IMR-90 (cell line): ENCODE measurements around the gene LTN1. TPM values are rescaled to one million over a fixed set of nuclear protein-coding genes. Genes with fewer than 3 reads are reported as not detected.
A peak's percentile ranks its signal among the peaks of the same experiment; 100 is the strongest.

ENCODE experiments used
- ATAC-seq: fragments of 200-7000 bp; cut with Tn5 transposase; 2 replicates; pipeline ENCODE4 v1.9.1; 2020; ENCODE audit warnings: low read depth, mild to moderate bottlenecking, moderate library complexity
- BruUV-seq: library from RNA; stranded (reverse); fragments of 400-500 nt; replicated peaks from 2 replicates; lab custom pipeline; 2021; lab: Mats Ljungman, UMichigan
- CTCF ChIA-PET: fragments of 300-600 bp; formaldehyde crosslinking; extraction: SDS; loops from one replicate; lab custom pipeline; 2021; ENCODE audit warnings: antibody characterized with exemption; lab: Yijun Ruan, JAX
- POLR2A ChIA-PET: fragments of 300-600 bp; sonication (Branson Sonifier 250); formaldehyde crosslinking; loops from one replicate; lab custom pipeline; 2022; ENCODE audit warnings: antibody characterized with exemption; ENCODE audit not compliant: unreplicated experiment; lab: Charles Lee
- DNase-seq: peaks from one replicate; pipeline ENCODE4 v3.0.0; 2013
- H2AFZ ChIP-seq: replicated peaks from 2 replicates; pipeline ENCODE3; 2013; ENCODE audit warnings: low read length, mild to moderate bottlenecking; ENCODE audit not compliant: poor library complexity
- H2AK5ac ChIP-seq: 2 replicates; pipeline ENCODE4 v1.6.1; 2013; ENCODE audit warnings: low read depth, low read length, inconsistent platforms
- H2AK9ac ChIP-seq: replicated peaks from 2 replicates; pipeline ENCODE3; 2013; ENCODE audit warnings: mild to moderate bottlenecking, low read depth, low read length, moderate library complexity; ENCODE audit not compliant: poor library complexity
- H2BK120ac ChIP-seq: 2 replicates; pipeline ENCODE4 v1.6.1; 2013; ENCODE audit warnings: low read depth, low read length, inconsistent platforms
- H2BK15ac ChIP-seq: 3 replicates; pipeline ENCODE4 v1.6.1; 2013; ENCODE audit warnings: low read depth, low read length, inconsistent platforms
- H2BK20ac ChIP-seq: 2 replicates; pipeline ENCODE4 v1.6.1; 2013; ENCODE audit warnings: low read depth, mild to moderate bottlenecking, inconsistent platforms, low read length, moderate library complexity
- H2BK5ac ChIP-seq: 2 replicates; pipeline ENCODE4 v1.6.1; 2013; ENCODE audit warnings: mild to moderate bottlenecking, low read depth, low read length, inconsistent platforms; ENCODE audit not compliant: poor library complexity, severe bottlenecking
- H3K14ac ChIP-seq: replicated peaks from 2 replicates; pipeline ENCODE4 v1.6.1; 2013; ENCODE audit warnings: low read depth, low read length, inconsistent platforms
- H3K18ac ChIP-seq: 2 replicates; pipeline ENCODE4 v1.6.1; 2013; ENCODE audit warnings: low read depth, low read length, control low read depth
- H3K23ac ChIP-seq: 2 replicates; pipeline ENCODE4 v1.6.1; 2013; ENCODE audit warnings: low read depth, low read length, inconsistent platforms
- H3K27ac ChIP-seq: 2 replicates; pipeline ENCODE4 v1.5.1; 2013; ENCODE audit warnings: mild to moderate bottlenecking, control low read depth, low read length; ENCODE audit not compliant: insufficient read depth
- H3K27me3 ChIP-seq: 2 replicates; pipeline ENCODE4 v1.6.1; 2013; ENCODE audit warnings: low read length; ENCODE audit not compliant: control insufficient read depth, insufficient read depth
- H3K36me3 ChIP-seq: 2 replicates; pipeline ENCODE4 v1.6.1; 2013; ENCODE audit warnings: low read length, mixed read lengths; ENCODE audit not compliant: control insufficient read depth, insufficient read depth
- H3K4ac ChIP-seq: 2 replicates; pipeline ENCODE4 v1.6.1; 2013; ENCODE audit warnings: low read depth, low read length, inconsistent platforms
- H3K4me1 ChIP-seq: 2 replicates; pipeline ENCODE4 v1.6.1; 2013; ENCODE audit warnings: low read length, mixed read lengths; ENCODE audit not compliant: control insufficient read depth, insufficient read depth
- H3K4me2 ChIP-seq: 2 replicates; pipeline ENCODE4 v1.6.1; 2013; ENCODE audit warnings: low read depth, mild to moderate bottlenecking, control low read depth, low read length, moderate library complexity
- H3K4me3 ChIP-seq: 2 replicates; pipeline ENCODE4 v1.5.1; 2013; ENCODE audit warnings: low read depth, mild to moderate bottlenecking, control low read depth, low read length, moderate library complexity; ENCODE audit not compliant: insufficient read depth
- H3K56ac ChIP-seq: 2 replicates; pipeline ENCODE4 v1.6.1; 2013; ENCODE audit warnings: low read length, inconsistent platforms; ENCODE audit not compliant: insufficient read depth; ENCODE audit errors: extremely low read depth
- H3K79me1 ChIP-seq, 2 experiments: 2 replicates each; pipeline ENCODE4 v1.6.1; 2013; ENCODE audit warnings: low read length in 2 of 2, inconsistent platforms in 1 of 2, low read depth in 1 of 2
- H3K9ac ChIP-seq: 2 replicates; pipeline ENCODE4 v1.6.1; 2013; ENCODE audit warnings: low read depth, low read length, control low read depth
- H3K9me1 ChIP-seq: 2 replicates; pipeline ENCODE4 v1.6.1; 2013; ENCODE audit warnings: low read length, inconsistent platforms; ENCODE audit not compliant: insufficient read depth
- H3K9me3 ChIP-seq: 2 replicates; pipeline ENCODE4 v1.6.1; 2013; ENCODE audit warnings: low read length; ENCODE audit not compliant: control insufficient read depth, insufficient read depth
- H4K20me1 ChIP-seq: 2 replicates; pipeline ENCODE4 v1.6.1; 2013; ENCODE audit warnings: low read length, inconsistent platforms; ENCODE audit not compliant: insufficient read depth
- H4K5ac ChIP-seq: 2 replicates; pipeline ENCODE4 v1.6.1; 2013; ENCODE audit warnings: mild to moderate bottlenecking, low read depth, low read length, control low read depth
- H4K8ac ChIP-seq, 2 experiments: 2 replicates each; pipeline ENCODE4 v1.6.1; 2013; ENCODE audit warnings: low read depth in 2 of 2, low read length in 2 of 2, control low read depth in 1 of 2, inconsistent platforms in 1 of 2
- H4K91ac ChIP-seq: 2 replicates; pipeline ENCODE4 v1.6.1; 2013; ENCODE audit warnings: low read depth, low read length, inconsistent platforms; ENCODE audit not compliant: insufficient read depth
- CHD1 ChIP-seq: IDR thresholded peaks from 2 replicates; pipeline ENCODE4 v1.6.1; 2012; ENCODE audit warnings: low read depth, low read length, improper control_type of control experiment
- RCOR1 ChIP-seq: IDR thresholded peaks from 2 replicates; pipeline ENCODE4 v1.6.1; 2012; ENCODE audit warnings: mild to moderate bottlenecking, low read length, improper control_type of control experiment; ENCODE audit not compliant: insufficient replicate concordance
- WGBS, 2 experiments: methylation state at CpG; one replicate each; pipeline versions ENCODE4 v1.1.5 to v1.1.7; 2013; ENCODE audit warnings: missing lambda C conversion rate in 2 of 2; ENCODE audit not compliant: insufficient read length in 1 of 2; ENCODE audit errors: extremely low coverage in 2 of 2; 5-methylcytosine and 5-hydroxymethylcytosine counted together
- dilution Hi-C: fragments of 300-500 bp; cut with HindIII; formaldehyde crosslinking; loops from one replicate; pipeline ENCODE4 v1.14.3; 2018; ENCODE audit warnings: low sequenced_read_pairs; ENCODE audit not compliant: unreplicated experiment
- in situ Hi-C: fragments of 300-500 bp; cut with MboI; formaldehyde crosslinking; loops from 3 replicates; pipeline ENCODE4 v1.14.3; 2019; ENCODE audit warnings: low sequenced_read_pairs, inconsistent platforms, mixed read lengths
- intact Hi-C: fragments of 100-400 bp; cut with micrococcal nuclease; formaldehyde crosslinking; loops from 2 replicates; pipeline ENCODE4 v1.10.0; 2022
- polyA plus RNA-seq, 3 experiments: library from polyadenylated mRNA; depleted of rRNA; stranded (reverse); fragments of >200 nt; gene quantifications; 2 replicates each; pipeline ENCODE4 v1.2.3, GENCODE V29; 2012; ENCODE audit warnings: low replicate concordance in 1 of 3
- total RNA-seq: library from RNA; depleted of rRNA; stranded (reverse); fragments of >200 nt; gene quantifications from 2 replicates; pipeline ENCODE4 v1.2.3, GENCODE V29; 2012
- TF ChIP-seq, protein P1 (sequence below): fragments of 150-350 bp; IDR thresholded peaks from 2 replicates; pipeline ENCODE4 v1.6.1; 2016; ENCODE audit warnings: low read depth, mild to moderate bottlenecking, low read length, moderate library complexity, borderline replicate concordance

LTN1 gene
- total and polyA plus RNA-seq, 2 of the 4 experiments (the other 2 are of a cell fraction), result 6.7 to 35.5 TPM

GRCh38 chr21:29024474-29025327, 32.0 kb upstream of the LTN1 start, which contains the start of gene USP16 (continued):
- 0 out of 2 replicates have a peak, but pooled peaks have one; percentile 49 for TF ChIP-seq CHD1
- TF ChIP-seq, protein P1, sequence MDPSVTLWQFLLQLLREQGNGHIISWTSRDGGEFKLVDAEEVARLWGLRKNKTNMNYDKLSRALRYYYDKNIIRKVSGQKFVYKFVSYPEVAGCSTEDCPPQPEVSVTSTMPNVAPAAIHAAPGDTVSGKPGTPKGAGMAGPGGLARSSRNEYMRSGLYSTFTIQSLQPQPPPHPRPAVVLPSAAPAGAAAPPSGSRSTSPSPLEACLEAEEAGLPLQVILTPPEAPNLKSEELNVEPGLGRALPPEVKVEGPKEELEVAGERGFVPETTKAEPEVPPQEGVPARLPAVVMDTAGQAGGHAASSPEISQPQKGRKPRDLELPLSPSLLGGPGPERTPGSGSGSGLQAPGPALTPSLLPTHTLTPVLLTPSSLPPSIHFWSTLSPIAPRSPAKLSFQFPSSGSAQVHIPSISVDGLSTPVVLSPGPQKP, result no peak

- TF ChIP-seq RCOR1, result no peak
- Histone ChIP-seq H3K23ac (no peak overlapping the region), H2BK120ac (no peak overlapping the region), H3K56ac (no peak overlapping the region), H3K27ac (no peak overlapping the region), H4K5ac (no peak overlapping the region), H2AK5ac (no peak overlapping the region), H3K36me3 (no peaks in the 10 kb centered on the region), H3K9ac (no peak overlapping the region), H3K27me3 (no peaks in the 10 kb centered on the region), H3K79me1 (peaks cover 15 to 43% of the 10 kb centered on the region in 2 experiments), H3K4ac (no peak overlapping the region), H3K4me2 (no peak overlapping the region), H4K91ac (no peak overlapping the region), H3K9me3 (no peaks in the 10 kb centered on the region), H4K20me1 (no peaks in the 10 kb centered on the region), H3K4me1 (peaks cover 3% of the 10 kb centered on the region), H2AFZ (no peak overlapping the region), H3K9me1 (peaks cover 6% of the 10 kb centered on the region), H2BK15ac (no peak overlapping the region), H3K18ac (no peak overlapping the region), H2AK9ac (no peak overlapping the region), H2BK20ac (no peak overlapping the region), H2BK5ac (no peak overlapping the region), H4K8ac (no peak overlapping the region), H3K14ac (no peak overlapping the region), H3K4me3 (no peak overlapping the region)
- POLR2A ChIA-PET, result no interaction called here
- BruUV-seq, result no TSS peak
- dilution Hi-C loops (no loop called here), in situ Hi-C loops (no loop called here), intact Hi-C loops (loop anchor here (10.0 kb wide), 1 partner anchor 57 kb away; no protein-coding TSS in a partner anchor)
- ATAC-seq (no peak), DNase-seq (no peak)
- CTCF ChIA-PET, result interaction anchor here (0.6 kb wide), 1 partner anchor 149 kb away, joined by 3 read pairs; no protein-coding TSS in a partner anchor
- WGBS, 2 experiments, result 100% methylated on average over 1 of the region's 4 CpGs; no CpG with 5 or more reads in 1 of the 2 experiments
These were observed 29.5 kb upstream of the LTN1 start for GRCh38 chr21:29022166-29022565.
